ENCODE data around the gene GNA15.

DNA sequence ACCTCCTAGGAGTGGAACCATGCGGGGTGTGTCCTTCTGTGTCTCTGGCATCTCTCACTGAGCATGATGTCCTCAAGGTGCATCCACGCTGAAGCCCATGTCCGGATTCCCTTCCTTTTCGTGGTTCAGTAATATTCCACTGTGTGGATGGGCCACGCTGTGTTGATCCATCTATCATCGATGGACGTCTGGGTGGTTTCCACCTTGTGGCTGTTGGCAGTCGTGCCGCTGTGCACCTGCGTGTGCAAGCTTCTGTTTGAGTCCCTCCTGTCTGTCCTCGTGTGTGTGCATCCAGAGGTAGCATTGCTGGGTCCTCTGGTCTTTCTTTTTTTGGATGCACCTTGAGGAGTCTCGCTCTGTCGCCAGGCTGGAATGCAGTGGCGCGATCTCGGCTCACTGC is 11.2 kb upstream of the GNA15 start:
- TF ChIP-seq ZBTB8A (tag by site-specific recombination; IDR thresholded peaks at IDR 0.05) (no peak), ZNF558 (tag by site-specific recombination; IDR thresholded peaks at IDR 0.05) (no peak), SETDB1 (IDR thresholded peaks at IDR 0.05; ENCODE audit: insufficient read length, low read length) (no peak), ZNF394 (tag by site-specific recombination; IDR thresholded peaks at IDR 0.05; ENCODE audit: borderline replicate concordance) (no peak), ZNF391 (tag by site-specific recombination; IDR thresholded peaks at IDR 0.05; ENCODE audit: borderline replicate concordance, low read depth) (no peak)
- TF ChIP-seq, protein P1, sequence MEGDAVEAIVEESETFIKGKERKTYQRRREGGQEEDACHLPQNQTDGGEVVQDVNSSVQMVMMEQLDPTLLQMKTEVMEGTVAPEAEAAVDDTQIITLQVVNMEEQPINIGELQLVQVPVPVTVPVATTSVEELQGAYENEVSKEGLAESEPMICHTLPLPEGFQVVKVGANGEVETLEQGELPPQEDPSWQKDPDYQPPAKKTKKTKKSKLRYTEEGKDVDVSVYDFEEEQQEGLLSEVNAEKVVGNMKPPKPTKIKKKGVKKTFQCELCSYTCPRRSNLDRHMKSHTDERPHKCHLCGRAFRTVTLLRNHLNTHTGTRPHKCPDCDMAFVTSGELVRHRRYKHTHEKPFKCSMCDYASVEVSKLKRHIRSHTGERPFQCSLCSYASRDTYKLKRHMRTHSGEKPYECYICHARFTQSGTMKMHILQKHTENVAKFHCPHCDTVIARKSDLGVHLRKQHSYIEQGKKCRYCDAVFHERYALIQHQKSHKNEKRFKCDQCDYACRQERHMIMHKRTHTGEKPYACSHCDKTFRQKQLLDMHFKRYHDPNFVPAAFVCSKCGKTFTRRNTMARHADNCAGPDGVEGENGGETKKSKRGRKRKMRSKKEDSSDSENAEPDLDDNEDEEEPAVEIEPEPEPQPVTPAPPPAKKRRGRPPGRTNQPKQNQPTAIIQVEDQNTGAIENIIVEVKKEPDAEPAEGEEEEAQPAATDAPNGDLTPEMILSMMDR (tag by site-specific recombination; IDR thresholded peaks at IDR 0.05), result no peak
